Measurements from ENCODE around the gene C17orf107. TPM values are rescaled to one million over a fixed set of nuclear protein-coding genes. Genes with fewer than 3 reads are reported as not detected.

C17orf107 gene
- total and polyA plus RNA-seq, 2 of the 13 experiments (the other 11 are each of a cell fraction or from before 2014, with no cell fraction given), result 0.20 to 0.59 TPM

- no peak for TF ChIP-seq NFE2 (CRISPR knock-in tag; IDR thresholded peaks at IDR 0.05)
- peak; percentile 69; the same call in 1 of the 2 replicates for TF ChIP-seq ZNF317 (CRISPR knock-in tag; IDR thresholded peaks at IDR 0.05)
- TF ChIP-seq ZFAT (CRISPR knock-in tag; conservative IDR thresholded peaks at IDR 0.05), result no peak
- peak; percentile 74 for TF ChIP-seq PTBP1 (IDR thresholded peaks at IDR 0.05; ENCODE audit: low read depth, low read length, poor library complexity, severe bottlenecking)
- TF ChIP-seq RBM22 (optimal IDR thresholded peaks at IDR 0.05; ENCODE audit: low read length), result no peak
These were observed 50.9 kb downstream of the C17orf107 start (continued) for GRCh38 chr17:4950075-4950745.

- in situ Hi-C loops (cut with HindIII; ENCODE audit: extremely low pct_ligation_motif_present, low pct_unique_long_range_greater_than_20kb), result no loop called here
- ChIA-PET POLR2A (interaction anchor here (0.7 to 10.0 kb wide), 9 partner anchors 9 to 154 kb away, joined by 3 to 273 read pairs (median 5); partner anchors contain the start of genes PSMB6, RNF167, SLC25A11 and SPAG7), CTCF (ENCODE audit: low intra/inter-chr PET ratio, low total read pairs) (no interaction called here)
- 0% methylated on average over 7 of the region's 7 CpGs for WGBS (ENCODE audit: low lambda C conversion rate)
- FAIRE-seq, result peak; percentile 91
- no TSS peak for BruUV-seq (replicated peaks)
- peak; percentile 27 for ATAC-seq
- Histone ChIP-seq H3K9me3 (ENCODE audit: low read length) (no peaks in the 10 kb centered on the region), H3K27ac (ENCODE audit: extremely low read length, insufficient read depth, low read length) (peak within 1 kb of the TSS; percentile 99), H3K4me1 (ENCODE audit: insufficient read depth, low read length) (peaks cover 46% of the 10 kb centered on the region), H3K9ac (ENCODE audit: insufficient read depth, low read depth, low read length) (peak within 1 kb of the TSS; percentile 84), H3K4me2 (ENCODE audit: low read depth, low read length) (peak within 1 kb of the TSS; percentile 93), H3K27me3 (ENCODE audit: control insufficient read depth in 1 of 2, insufficient read depth in 2 of 2, low read length in 2 of 2) (no peaks in the 10 kb centered on the region; a peak in 1 of 5 replicates), H4K20me1 (ENCODE audit: insufficient read depth, low read length) (peaks cover 18% of the 10 kb centered on the region), H3K79me2 (ENCODE audit: insufficient read depth, low read length) (peaks cover 35% of the 10 kb centered on the region), H3K4me3 (replicated peaks in 1 of 3; ENCODE audit: insufficient read depth in 1 of 3, low read depth in 2 of 3, low read length in 3 of 3) (peak within 1 kb of the TSS; percentile 52 to 88 (median 86)), H2AFZ (ENCODE audit: low read length) (no peak within 1 kb of the TSS), H3K36me3 (replicated peaks in 1 of 2; ENCODE audit: control insufficient read depth in 1 of 2, insufficient read depth in 2 of 2, low read length in 2 of 2) (peaks cover 7 to 13% of the 10 kb centered on the region in 2 experiments; a peak in 4 of 5 replicates)
- peak; percentile 73 for DNase-seq (ENCODE audit: low spot score)
- intact Hi-C loops (cut with micrococcal nuclease; ENCODE audit: unreplicated experiment), result loop anchor here (1.0 to 5.0 kb wide), 2 partner anchors 17 to 43 kb away; partner anchors contain the start of gene SPAG7
- TF ChIP-seq ZBTB3 (CRISPR knock-in tag; IDR thresholded peaks at IDR 0.05; ENCODE audit: borderline replicate concordance, low read depth) (no peak), TFAP4 (IDR thresholded peaks at IDR 0.05; ENCODE audit: borderline replicate concordance, low read depth) (peak; percentile 57; the same call in 1 of the 2 replicates), KLF9 (CRISPR knock-in tag; IDR thresholded peaks at IDR 0.05; ENCODE audit: low read depth) (no peak), ZSCAN30 (CRISPR knock-in tag; IDR thresholded peaks at IDR 0.05) (no peak), XBP1 (CRISPR knock-in tag; IDR thresholded peaks at IDR 0.05) (no peak)
- TF ChIP-seq, protein P1, sequence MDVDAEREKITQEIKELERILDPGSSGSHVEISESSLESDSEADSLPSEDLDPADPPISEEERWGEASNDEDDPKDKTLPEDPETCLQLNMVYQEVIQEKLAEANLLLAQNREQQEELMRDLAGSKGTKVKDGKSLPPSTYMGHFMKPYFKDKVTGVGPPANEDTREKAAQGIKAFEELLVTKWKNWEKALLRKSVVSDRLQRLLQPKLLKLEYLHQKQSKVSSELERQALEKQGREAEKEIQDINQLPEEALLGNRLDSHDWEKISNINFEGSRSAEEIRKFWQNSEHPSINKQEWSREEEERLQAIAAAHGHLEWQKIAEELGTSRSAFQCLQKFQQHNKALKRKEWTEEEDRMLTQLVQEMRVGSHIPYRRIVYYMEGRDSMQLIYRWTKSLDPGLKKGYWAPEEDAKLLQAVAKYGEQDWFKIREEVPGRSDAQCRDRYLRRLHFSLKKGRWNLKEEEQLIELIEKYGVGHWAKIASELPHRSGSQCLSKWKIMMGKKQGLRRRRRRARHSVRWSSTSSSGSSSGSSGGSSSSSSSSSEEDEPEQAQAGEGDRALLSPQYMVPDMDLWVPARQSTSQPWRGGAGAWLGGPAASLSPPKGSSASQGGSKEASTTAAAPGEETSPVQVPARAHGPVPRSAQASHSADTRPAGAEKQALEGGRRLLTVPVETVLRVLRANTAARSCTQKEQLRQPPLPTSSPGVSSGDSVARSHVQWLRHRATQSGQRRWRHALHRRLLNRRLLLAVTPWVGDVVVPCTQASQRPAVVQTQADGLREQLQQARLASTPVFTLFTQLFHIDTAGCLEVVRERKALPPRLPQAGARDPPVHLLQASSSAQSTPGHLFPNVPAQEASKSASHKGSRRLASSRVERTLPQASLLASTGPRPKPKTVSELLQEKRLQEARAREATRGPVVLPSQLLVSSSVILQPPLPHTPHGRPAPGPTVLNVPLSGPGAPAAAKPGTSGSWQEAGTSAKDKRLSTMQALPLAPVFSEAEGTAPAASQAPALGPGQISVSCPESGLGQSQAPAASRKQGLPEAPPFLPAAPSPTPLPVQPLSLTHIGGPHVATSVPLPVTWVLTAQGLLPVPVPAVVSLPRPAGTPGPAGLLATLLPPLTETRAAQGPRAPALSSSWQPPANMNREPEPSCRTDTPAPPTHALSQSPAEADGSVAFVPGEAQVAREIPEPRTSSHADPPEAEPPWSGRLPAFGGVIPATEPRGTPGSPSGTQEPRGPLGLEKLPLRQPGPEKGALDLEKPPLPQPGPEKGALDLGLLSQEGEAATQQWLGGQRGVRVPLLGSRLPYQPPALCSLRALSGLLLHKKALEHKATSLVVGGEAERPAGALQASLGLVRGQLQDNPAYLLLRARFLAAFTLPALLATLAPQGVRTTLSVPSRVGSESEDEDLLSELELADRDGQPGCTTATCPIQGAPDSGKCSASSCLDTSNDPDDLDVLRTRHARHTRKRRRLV (CRISPR knock-in tag; IDR thresholded peaks at IDR 0.05), result 0 out of 2 replicates have a peak, but pooled peaks have one; percentile 7
- TF ChIP-seq, protein P2, sequence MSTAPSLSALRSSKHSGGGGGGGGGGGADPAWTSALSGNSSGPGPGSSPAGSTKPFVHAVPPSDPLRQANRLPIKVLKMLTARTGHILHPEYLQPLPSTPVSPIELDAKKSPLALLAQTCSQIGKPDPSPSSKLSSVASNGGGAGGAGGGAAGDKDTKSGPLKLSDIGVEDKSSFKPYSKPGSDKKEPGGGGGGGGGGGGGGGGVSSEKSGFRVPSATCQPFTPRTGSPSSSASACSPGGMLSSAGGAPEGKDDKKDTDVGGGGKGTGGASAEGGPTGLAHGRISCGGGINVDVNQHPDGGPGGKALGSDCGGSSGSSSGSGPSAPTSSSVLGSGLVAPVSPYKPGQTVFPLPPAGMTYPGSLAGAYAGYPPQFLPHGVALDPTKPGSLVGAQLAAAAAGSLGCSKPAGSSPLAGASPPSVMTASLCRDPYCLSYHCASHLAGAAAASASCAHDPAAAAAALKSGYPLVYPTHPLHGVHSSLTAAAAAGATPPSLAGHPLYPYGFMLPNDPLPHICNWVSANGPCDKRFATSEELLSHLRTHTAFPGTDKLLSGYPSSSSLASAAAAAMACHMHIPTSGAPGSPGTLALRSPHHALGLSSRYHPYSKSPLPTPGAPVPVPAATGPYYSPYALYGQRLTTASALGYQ (CRISPR knock-in tag; IDR thresholded peaks at IDR 0.05), result no peak
These were observed 51.4 kb downstream of the C17orf107 start, which contains the start of gene ENO3 for GRCh38 chr17:4950746-4951204. Gene ENO3, plus strand, starts transcription at chr17:4951119. Its CDS starts 711 bp downstream, at chr17:4951830.

Measured in HepG2 (cell line).